AG04450 (cell line): ENCODE data around the gene TNFRSF19. TPM values are rescaled to one million over a fixed set of nuclear protein-coding genes. Genes with fewer than 3 reads are reported as not detected.

Source experiments
- CTCF ChIA-PET: fragments of 300-600, 350-600 bp; formaldehyde crosslinking; extraction: SDS; loops from one replicate; lab custom pipeline; 2022; ENCODE audit warnings: antibody characterized with exemption, inconsistent platforms; lab: Charles Lee
- POLR2A ChIA-PET: fragments of 350-600 bp; formaldehyde crosslinking; extraction: SDS; loops from one replicate; lab custom pipeline; 2021; ENCODE audit warnings: antibody characterized with exemption, inconsistent platforms; lab: Yijun Ruan, JAX
- DNase-seq: peaks from one replicate; pipeline ENCODE4 v3.0.0-alpha.2; 2011; ENCODE audit warnings: low read depth, low spot score
- H3K27ac ChIP-seq: one replicate; pipeline ENCODE4 v1.5.1; 2012; ENCODE audit warnings: low read depth, low read length, control low read depth
- H3K27me3 ChIP-seq: one replicate; pipeline ENCODE4 v1.6.0; 2012; ENCODE audit warnings: low read length; ENCODE audit not compliant: control insufficient read depth, insufficient read depth
- H3K4me3 ChIP-seq: 2 replicates; pipeline ENCODE4 v1.5.1; 2011; ENCODE audit warnings: mild to moderate bottlenecking, low read depth, low read length, control low read depth
- H3K9me3 ChIP-seq: 2 replicates; pipeline ENCODE4 v1.5.1; 2012; ENCODE audit warnings: low read length; ENCODE audit not compliant: control insufficient read depth, insufficient read depth
- polyA plus RNA-seq: library from polyadenylated mRNA; depleted of rRNA; stranded (reverse); fragments of >200 nt; gene quantifications from 2 replicates; pipeline ENCODE4 v1.2.3, GENCODE V29; 2011
- TF ChIP-seq, protein P1 (sequence below): IDR thresholded peaks from 2 replicates; pipeline ENCODE4 v1.5.1; 2011; ENCODE audit warnings: low read depth, low read length, control low read depth, inconsistent platforms

TNFRSF19 gene
- polyA plus RNA-seq, 1 experiment = 183 TPM

GRCh38 chr13:23703246-23703860 lies 133.1 kb downstream of the TNFRSF19 start:
- TF ChIP-seq, protein P1, sequence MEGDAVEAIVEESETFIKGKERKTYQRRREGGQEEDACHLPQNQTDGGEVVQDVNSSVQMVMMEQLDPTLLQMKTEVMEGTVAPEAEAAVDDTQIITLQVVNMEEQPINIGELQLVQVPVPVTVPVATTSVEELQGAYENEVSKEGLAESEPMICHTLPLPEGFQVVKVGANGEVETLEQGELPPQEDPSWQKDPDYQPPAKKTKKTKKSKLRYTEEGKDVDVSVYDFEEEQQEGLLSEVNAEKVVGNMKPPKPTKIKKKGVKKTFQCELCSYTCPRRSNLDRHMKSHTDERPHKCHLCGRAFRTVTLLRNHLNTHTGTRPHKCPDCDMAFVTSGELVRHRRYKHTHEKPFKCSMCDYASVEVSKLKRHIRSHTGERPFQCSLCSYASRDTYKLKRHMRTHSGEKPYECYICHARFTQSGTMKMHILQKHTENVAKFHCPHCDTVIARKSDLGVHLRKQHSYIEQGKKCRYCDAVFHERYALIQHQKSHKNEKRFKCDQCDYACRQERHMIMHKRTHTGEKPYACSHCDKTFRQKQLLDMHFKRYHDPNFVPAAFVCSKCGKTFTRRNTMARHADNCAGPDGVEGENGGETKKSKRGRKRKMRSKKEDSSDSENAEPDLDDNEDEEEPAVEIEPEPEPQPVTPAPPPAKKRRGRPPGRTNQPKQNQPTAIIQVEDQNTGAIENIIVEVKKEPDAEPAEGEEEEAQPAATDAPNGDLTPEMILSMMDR = no peak
- Histone ChIP-seq H3K27me3 (no peaks in the 10 kb centered on the region), H3K9me3 (peaks cover 3% of the 10 kb centered on the region; the same call in 1 of the 2 replicates), H3K27ac (no peak overlapping the region), H3K4me3 (no peak overlapping the region)
- POLR2A ChIA-PET = interaction anchor here (0.6 kb wide), 1 partner anchor 25 kb away, joined by 4 read pairs; no protein-coding TSS in a partner anchor
- CTCF ChIA-PET = no interaction called here
- no peak for DNase-seq

DNA sequence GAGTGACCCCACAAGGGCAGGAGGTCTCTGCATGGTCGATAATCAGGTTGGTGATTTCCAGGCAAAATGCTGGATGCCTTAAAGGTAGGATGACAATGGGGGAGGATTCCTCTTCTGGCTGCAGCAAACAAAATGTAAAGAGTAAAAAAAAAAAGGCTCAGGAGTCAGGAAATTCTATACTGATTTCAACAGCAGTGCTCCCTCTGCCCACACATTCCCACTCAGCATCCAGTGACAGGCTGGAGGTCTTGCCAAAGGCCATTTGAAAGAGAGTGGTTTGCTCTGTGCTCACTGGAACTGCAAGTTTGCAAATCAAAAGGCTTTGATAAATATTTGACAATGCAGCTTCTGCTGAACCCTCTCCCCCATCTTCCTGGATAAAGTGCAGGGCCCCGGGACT lies 135.4 kb downstream of the TNFRSF19 start:
- ChIA-PET POLR2A (no interaction called here), CTCF (interaction anchor here (0.8 kb wide), 1 partner anchor 13 kb away, joined by 3 read pairs; no protein-coding TSS in a partner anchor)
- H3K4me3 ChIP-seq = no peak overlapping the region
- DNase-seq = no peak
- H3K9me3 ChIP-seq = peaks cover 3% of the 10 kb centered on the region; the same call in 1 of the 2 replicates
- H3K27me3 ChIP-seq = no peaks in the 10 kb centered on the region
- H3K27ac ChIP-seq = no peak overlapping the region
- TF ChIP-seq, protein P1 = no peak

GRCh38 chr13:23707674-23708073 lies 137.5 kb downstream of the TNFRSF19 start:
- no peaks in the 10 kb centered on the region; the same call in 1 of the 2 replicates for H3K9me3 ChIP-seq
- TF ChIP-seq, protein P1 = no peak
- DNase-seq = no peak
- POLR2A ChIA-PET = no interaction called here
- no peak overlapping the region for H3K27ac ChIP-seq
- H3K4me3 ChIP-seq = no peak overlapping the region
- CTCF ChIA-PET = interaction anchor here (0.7 to 1.4 kb wide), 5 partner anchors 9 to 51 kb away, joined by 3 to 6 read pairs (median 3); no protein-coding TSS in a partner anchor
- no peaks in the 10 kb centered on the region for H3K27me3 ChIP-seq

- DNase-seq = no peak
These were observed 139.3 kb downstream of the TNFRSF19 start for GRCh38 chr13:23709536-23709935.

GRCh38 chr13:23710366-23710765 lies 140.2 kb downstream of the TNFRSF19 start:
- no peaks in the 10 kb centered on the region for H3K27me3 ChIP-seq
- DNase-seq = no peak
- ChIA-PET CTCF (no interaction called here), POLR2A (no interaction called here)
- H3K27ac ChIP-seq = no peak overlapping the region
- no peak overlapping the region for H3K4me3 ChIP-seq
- TF ChIP-seq, protein P1 = no peak
- peaks cover 8% of the 10 kb centered on the region for H3K9me3 ChIP-seq

More at GRCh38 chr13:23709536-23709935, 139.3 kb downstream of the TNFRSF19 start:
- Histone ChIP-seq H3K27me3 (no peaks in the 10 kb centered on the region), H3K27ac (no peak overlapping the region), H3K4me3 (no peak overlapping the region), H3K9me3 (peaks cover 3% of the 10 kb centered on the region)
- TF ChIP-seq, protein P1 = no peak
- POLR2A ChIA-PET = no interaction called here
- CTCF ChIA-PET = no interaction called here
